ENCODE results near the gene ANO2.

GRCh38 chr12:5964913-5965900 lies 20.1 kb upstream of the ANO2 start:
- TF ChIP-seq CTCF (IDR thresholded peaks at IDR 0.05) (no peak), POLR2AphosphoS5 (IDR thresholded peaks at IDR 0.05) (no peak), EP300 (IDR thresholded peaks at IDR 0.05) (no peak), POLR2A (IDR thresholded peaks at IDR 0.05; ENCODE audit: low read depth) (no peak)
